Hypothalamus (tissue), 51 donors: Measurements from ENCODE around the gene HERPUD1.
A peak's percentile ranks its signal among the peaks of the same experiment; 100 is the strongest.

Experiments used
- DNase-seq, 51 donors: peaks; one replicate each; lab custom pipeline; 2025; lab: John Stamatoyannopoulos, UW

Gene HERPUD1

DNA sequence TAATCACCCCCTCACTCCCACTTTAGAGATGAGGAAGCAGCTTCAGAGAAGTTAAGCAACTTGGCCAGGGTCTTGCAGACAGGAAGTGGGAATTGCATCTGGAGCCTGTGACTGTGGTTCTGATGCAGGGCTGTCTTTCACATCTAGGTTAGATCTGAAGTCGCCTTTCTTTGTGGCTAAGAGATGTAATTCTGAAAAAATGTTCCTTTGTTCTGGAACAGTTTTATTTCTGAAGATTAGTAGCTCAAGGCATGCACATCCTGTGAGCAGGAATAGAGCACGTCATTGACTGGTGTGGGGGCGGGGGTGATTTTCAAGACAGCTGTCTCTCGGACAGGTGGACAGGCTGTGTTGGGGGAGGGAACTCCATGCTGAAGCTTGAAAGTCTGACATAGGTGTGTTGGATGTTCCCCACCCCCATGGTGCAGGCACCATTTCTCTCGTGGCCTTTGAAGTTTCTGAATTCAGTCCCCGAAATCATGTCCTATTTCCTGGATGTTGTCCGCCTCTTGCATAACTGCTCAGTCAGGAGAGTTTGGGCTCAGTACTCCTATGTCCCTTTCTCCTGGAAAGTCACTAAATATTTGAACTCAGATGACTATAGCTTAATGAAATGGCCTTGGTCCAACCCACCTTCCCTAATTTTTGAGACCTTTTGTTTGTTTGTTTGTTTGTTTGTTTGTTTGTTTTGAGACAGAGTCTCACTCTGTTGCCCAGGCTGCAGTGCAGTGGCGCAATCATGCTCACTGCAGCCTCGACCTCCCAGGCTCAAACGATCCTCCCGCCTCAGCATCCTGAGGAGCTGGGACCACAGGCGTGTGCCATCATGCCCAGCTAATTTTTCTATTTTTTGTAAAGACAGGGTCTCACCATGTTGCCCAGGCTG lies 21.0 kb upstream of the HERPUD1 start:
- DNase-seq: peak in 5 of 51 donors; percentile 10 to 26 (median 13)

DNA sequence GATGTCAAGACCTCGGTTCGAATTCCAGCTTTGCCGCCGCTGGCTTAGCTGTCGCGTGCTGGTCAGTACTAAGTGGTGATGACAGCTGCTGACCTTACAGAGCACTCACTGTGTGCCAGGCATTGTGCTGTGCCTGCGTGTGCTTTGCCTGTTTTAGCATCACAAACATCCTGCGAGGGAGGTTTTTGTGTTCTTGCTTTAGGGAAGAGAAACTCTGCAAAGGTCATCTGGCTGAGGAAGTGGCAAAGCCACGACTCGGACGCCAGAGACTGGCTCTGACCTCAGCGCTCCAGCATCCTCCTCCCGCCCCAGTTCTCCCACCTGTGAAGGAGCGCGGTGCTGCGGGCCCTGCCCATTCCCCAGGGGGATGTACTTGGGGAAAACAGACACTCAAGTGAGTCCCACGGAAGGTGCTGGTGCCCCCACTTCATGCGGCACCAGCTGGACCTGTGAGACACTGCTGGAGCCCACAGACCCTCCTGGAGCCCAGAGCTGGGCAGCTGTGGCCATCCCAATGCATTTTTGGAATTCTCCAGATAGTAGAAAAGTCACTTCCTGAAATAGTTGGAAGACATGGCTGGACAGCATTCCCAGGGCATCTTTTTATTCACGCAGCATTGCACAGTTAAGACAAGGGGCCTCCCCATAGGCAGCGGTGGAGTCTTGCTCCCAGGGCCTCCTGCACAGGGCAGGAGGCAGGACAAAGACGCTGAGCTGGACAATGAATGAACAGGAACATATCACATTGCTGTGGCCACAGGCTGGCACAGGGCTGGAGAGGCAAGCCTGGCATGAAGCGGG lies 20.0 kb upstream of the HERPUD1 start:
- DNase-seq: peak in 17 of 51 donors; percentile 6 to 54 (median 22)

DNA sequence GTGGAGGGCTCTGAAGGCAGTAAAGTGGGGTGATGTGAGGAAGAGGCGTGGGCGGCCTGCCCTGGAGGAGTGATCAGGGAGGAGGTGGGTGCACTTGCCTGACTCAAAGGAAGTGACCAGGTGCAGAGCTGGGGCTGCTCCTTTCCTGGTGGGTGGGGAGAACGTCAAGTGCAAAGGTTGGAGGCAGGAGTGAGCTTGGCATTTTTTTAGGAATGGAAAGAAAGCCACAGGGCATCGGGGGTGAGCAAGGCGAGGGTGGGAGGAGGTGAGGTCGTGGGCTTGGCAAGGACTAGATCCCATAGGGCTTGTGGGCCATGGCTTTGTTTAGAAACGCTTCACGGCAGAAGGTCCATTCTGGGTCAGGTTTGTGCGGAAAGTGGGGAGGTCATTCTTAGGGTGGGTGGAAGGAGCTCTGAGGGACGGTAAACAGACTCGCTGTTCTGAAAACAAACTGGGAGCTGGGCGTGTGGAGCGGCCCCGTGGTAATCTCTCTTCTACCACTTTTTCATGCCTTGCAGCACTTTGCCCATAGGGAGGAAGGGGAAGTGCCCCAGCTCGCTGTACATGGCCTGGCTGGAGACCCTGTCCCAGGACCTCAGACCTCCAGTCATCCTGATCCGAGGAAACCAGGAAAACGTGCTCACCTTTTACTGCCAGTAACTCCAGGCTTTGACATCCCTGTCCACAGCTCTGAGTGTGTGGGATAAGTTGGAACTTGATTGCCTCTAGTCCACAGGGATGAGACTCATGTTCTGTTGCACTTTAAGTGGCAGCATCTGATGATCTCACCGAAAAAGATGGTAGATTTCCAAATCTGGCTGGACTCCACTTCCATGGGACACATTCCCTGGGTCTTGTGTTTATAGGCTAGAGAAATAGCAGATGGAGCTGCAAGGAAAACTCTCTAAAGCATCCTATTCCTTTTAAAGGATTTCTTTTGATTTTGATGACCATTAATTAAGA lies 18.9 kb upstream of the HERPUD1 start:
- DNase-seq: no peak

DNA sequence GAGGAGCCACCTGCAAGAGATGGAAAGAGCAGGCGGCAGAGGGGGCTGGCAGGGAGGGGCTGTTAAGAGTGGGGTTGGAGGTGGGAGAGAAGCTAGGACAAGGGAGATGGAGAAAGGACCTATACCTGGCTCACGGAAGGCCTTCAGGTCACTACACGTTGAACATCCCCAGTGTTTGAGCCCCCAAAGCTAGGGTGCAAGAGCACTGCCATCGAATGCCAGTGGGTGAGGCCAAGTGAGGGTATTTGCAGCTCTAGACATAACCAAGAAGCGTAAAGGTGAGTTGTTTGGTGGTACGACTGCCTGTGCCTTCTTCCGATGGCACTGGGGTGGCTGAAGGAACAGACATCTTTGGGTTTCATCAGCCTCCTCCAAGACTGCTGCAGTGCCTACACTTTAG lies 17.0 kb upstream of the HERPUD1 start:
- no peak for DNase-seq

DNA sequence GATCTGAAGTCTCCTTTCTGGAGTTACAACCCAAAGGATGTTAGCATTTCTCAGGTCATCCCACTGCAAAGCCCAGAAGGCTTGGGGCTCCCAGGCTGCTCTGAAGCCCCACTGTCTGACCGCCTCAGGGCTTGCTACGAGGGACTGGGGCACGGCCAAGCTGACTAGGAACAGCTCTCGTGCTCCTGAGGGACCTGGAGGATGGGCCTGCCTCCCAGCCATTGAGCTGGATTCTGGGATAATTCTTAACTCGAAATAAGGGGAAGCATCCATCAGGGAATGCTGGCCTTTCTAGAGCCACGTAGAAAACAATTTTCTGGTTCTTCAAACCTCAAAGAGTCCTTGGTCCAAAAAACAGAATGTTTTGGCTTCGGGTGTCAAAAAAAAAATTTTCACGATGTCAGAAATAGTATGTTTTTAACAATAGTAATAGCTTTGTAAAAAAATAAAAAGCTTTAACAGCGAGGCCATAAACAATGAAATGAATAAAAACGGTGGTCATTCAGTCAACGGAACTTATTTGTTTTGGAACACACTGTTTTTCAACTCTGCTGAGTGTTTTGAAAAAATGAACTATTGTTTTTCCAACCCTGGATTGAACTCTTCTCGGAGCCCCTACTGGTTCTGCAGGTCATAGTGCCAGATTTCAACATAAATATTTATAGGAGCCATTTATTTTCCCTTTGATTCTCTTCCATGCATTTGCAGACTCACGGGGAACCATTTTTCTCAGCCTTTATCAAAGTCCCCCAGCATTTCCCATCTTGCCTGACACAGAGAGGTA lies 16.4 kb upstream of the HERPUD1 start:
- no peak for DNase-seq

DNA sequence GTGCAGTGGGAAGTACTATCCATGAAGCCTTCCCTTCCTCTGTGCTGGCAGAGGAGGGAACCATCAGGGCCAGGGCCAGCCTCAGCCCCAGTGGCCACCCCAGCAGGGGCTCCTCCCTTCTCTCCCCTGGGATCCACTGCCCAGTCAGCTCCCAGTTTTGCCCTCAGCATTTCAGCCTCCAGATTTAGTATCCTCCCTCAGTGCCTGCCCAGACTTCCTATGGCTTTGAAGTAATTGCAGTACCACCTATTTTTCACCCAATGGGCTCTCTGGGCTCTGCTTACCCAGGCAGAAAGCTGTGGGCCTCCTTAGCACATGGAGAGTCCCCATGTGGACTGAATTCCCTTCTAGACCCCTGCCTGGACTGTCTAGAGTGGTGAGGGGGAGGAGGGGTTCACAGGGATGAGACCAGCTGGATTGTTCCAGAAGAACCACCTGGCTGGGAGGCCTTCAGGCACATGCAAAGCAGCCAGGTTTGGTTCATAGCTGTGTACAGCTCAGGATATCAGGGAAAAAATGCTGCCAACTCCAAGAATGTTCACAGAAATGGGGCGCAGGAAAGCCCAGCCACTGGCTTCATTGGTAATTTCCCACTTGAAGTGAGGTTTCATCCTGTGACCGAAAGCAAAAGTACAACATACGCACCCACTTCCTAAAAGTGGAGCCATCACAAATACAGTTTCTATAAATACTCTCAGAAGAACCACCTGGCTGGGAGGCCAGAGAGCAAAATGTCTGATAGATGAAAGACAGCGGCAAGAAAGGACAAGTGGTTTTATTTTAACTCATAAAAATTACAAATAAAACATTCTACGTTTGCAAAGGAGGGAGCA lies 15.2 kb upstream of the HERPUD1 start:
- DNase-seq: peak in 3 of 51 donors; percentile 5 to 26 (median 14)

DNA sequence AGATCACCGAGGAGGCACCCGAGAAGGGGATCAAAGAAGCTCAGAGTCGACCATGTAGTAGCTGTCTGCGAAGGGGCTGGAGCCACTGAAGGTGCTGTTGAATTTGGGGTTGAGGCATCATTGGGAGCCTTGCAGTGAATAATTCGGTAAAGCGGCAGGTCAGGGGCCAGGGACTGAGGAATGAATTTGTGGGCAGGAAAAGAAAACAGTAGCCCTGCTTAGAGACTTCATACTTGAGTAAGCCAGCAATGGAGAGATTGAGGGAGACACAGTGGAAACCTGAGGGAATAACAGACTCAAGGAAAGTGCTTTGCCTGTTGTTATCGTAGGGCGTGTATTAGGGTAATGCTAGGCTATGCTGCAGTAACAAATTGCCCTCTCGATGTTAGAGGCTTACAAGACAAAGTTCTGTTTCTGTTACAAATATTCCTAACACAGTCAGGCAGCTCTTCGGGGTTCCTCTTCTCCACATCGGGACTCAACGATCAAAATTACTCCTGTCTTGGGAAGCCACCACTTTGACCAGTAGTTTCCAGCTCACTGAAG lies 13.4 kb upstream of the HERPUD1 start:
- DNase-seq: no peak

DNA sequence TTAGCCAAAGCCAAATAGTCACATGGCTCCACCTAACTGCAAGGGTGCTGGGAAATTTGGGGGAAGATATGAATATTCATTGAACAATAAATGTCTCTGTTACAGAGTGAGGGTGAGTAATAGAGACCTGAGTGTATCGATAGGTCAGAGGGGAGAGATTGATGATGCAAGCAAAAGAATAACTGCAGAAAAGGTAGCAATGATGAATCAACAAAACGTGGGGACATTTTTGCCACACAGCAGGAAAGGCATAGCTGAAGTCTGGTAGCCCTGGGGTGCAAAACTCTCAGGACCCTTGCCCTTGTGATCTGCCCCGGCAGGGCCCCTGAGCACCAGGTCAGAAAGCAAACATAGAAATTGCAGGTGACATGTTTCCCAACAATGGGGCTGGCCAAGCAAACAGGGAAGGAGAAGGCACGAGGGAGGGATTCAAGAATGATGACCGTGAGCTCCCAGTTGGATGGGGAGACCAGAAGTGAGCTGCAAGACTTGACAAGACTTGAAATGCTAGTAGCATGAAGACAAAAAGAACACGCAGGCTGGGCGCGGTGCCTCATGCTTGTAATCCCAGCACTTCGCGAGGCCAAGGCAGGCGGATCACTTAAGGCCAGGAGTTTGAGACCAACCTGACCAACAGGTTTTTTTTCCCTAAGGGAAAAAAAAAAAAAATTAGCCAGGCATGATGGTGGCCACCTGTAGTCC lies 12.7 kb upstream of the HERPUD1 start:
- DNase-seq: no peak

DNA sequence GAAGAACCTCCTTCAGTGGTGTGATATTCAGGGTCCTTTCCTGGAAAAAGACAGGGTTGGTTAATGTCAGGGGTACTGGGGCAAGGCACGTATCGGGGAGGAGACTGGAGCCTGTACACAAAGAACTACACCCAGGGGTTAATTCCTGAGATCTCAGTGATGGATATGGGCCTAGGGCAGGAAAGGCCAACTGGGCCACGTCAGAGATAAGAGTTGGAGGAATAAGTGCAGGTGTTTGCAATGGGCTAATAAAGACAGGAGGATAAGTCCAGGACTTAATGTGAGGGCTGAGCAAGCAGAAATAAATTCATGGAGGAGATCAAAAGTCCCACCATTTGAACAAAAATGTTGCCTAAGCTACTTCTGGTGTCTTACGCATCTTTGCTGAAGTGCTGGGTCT lies 10.4 kb upstream of the HERPUD1 start:
- DNase-seq: no peak

DNA sequence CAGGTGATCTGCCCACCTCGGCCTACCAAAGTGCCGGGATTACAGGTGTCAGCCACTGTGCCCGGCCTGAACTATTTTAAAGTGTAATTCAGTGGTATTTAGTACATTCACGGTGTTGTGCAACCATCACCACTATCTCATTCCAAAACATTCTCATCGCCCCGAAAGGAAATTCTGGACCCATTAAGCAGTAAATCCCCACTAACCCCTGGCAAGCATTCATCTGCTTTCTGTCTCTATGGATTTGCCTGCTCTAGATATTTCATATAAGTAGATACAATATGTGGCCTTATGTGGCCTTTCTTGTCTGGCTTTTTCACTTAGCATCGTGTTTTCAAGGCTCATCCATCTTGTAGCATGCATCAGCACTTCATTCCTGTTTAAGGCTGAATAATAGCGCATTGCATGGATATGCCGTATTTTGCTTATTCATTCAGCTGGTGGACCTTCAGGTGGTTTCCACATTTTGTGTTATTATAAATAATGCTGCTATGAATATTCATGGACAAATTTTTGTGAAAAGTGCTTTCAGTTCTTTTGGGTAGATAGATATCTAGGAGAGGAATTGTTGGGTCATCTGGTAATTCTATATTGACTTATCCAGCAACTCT lies 8.4 kb upstream of the HERPUD1 start:
- no peak for DNase-seq

DNA sequence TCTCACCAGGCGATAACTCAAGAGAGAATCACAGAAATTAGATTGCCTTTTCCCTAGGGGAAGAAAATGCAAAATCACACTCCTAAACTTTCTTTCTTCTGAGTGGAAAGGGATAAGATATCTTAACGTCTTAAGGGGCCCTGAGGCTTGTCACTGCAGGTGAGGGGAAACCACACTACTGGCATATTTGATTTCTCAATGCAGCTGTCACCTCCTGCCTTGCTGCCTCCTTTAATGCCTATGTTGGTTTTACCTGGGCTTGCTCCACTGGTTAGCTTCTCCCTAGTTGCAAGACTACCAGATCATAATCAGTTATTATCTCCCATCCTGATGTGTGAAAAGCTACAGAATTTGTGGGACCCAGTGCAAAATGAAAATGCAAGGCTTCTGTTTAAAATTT lies 4.5 kb upstream of the HERPUD1 start:
- no peak for DNase-seq

DNA sequence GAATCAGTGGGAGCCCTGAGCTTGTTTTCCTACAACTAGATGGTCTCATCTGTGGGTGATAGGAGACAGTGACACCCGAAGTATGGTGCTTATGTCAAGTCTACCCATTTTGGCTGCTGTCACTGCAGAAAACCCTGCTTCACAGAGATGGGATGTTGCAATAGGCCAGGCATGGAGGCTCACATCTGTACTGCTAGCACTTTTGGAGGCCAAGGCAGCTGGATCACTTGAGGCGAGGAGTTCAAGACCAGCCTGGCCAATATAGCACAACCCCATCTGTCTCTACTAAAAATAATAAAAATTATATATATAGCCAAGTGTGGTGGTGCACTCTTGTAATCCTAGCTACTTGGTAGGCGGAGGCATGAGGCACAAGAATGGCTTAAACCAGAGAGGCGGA lies 2.3 kb upstream of the HERPUD1 start:
- no peak for DNase-seq

DNA sequence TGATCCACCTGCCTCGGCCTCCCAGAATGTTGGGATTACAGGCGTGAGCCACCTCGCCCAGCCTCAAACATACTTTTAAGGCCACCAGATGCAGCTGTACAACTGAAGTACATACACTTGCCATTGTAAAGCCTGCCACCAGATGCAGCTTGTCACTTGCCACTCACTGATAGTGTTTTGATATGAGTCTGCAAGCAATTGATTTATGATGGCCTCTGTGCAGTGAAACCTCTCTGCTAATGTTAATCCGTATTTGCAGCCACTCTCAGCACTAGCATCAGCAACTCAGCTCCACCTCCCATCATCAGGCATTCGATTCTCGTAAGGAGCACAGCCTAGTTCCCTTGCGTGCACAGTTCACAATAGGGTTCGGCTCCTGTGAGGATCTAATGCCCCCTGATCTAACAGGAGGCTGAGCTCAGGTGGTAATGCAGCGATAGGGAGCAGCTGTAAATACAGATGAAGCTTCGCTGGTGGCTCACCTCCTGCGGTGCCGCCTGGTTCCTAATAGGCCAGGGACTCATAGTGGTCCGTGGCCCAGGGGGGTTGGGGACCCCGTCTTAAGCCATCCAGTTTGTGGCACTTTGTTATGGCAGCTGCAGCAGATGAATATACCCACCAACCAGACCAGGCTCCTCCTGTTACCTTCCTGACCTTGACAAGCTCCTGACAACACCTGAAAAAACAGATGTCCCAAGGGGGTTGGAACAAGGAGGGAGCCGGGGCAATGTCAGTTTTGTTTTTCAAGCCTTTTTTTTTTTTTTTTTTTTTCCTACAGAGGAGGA lies 1.3 kb upstream of the HERPUD1 start:
- DNase-seq: no peak

DNA sequence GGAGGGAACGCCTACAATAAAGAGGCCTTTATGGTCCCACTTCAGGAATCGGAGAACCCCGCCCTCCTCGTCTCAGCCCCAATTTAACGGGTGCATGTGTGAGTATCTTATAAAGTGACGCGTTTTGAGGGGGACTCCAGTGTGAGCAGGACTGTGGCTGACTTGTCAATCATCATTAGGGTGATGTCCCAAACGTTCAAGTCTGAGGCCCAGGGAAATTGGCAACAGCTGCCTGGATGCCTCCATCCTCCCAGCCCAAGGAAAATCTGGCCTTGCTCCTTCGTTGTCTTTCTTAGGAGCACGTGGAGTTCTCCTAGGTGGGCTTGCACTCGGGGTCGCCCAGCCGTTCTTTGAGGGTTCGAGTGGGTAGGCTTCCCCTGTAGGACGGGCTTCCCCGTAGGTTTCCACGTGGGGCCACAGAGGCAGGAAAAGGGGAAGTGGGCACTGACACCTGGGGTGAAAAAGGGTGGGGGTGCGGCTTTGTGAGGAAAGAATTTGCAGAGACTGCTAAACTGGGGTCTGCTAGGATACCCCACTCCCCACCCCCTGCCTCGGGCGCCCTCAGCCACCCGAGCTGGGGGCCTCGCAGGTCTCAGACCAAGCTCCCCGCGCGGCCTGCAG lies 561 bp upstream of the HERPUD1 start:
- DNase-seq: peak in 3 of 51 donors; percentile 64 to 66 (median 65)

DNA sequence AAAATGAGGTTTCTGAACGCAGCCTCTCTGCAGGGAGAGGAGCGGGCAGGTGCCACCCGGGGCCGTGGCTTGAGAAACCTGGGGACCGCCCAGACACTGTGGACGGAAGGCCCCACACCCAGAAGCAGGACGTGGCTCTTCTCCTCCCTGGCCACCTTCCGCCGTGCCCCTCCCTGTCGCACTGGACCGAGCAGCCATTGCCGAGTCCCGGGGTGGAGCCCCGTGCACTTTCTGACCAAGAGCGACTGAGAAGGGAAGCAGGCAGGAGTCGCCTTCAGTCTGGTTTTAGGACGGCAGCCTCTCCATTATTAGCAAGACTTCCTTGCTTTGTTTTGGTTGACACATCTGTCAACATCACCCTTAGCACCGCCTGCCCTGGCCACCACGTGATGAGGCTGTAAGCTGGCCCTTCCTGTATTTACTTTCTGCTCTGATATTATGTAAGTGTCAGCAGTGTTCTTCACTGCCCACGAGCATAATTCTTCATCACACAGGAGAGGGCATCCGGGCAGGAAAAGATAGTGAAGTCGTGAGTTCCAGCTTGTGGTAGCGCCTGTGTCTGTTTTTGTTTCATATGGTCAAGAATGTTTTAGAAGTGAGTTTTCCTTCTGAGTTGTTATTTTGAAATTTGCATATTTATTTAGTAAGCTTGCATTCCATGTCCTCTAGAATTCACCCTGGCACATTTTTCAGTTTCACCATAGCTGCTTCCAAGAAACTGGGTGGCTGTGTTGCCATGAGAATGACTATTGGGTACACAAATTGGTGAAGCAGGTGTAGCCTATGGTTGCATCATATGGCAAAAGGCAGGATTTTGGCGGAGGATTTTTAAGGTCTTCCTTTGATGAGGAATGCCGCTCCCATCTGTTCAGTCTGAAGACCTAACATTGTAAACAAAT lies 1.0 kb downstream of the HERPUD1 start:
- DNase-seq: peak in 47 of 51 donors; percentile 29 to 87 (median 62)
